ENCODE measurements around the gene CENPS. TPM values are rescaled to one million over a fixed set of nuclear protein-coding genes. Genes with fewer than 3 reads are reported as not detected.
A peak's percentile ranks its signal among the peaks of the same experiment; 100 is the strongest.

Gene CENPS
- total and polyA plus RNA-seq, 4 donors: 4.4 to 9.8 (median 7.4) TPM

- TF ChIP-seq REST (IDR thresholded peaks at IDR 0.05): no peak
- TF ChIP-seq CTCF (IDR thresholded peaks at IDR 0.05; ENCODE audit: low read depth, low read length, missing input control): no peak
- TF ChIP-seq HNF4G (IDR thresholded peaks at IDR 0.05): no peak
- no peak for TF ChIP-seq RAD21 (IDR thresholded peaks at IDR 0.05)
- no peak for TF ChIP-seq FOXA2 (IDR thresholded peaks at IDR 0.05)
- TF ChIP-seq TAF1 (conservative IDR thresholded peaks at IDR 0.05): no peak
- TF ChIP-seq GABPA (IDR thresholded peaks at IDR 0.05 in 1 of 2, conservative IDR thresholded peaks at IDR 0.05 in 1 of 2): no peak
- TF ChIP-seq EGR1 (IDR thresholded peaks at IDR 0.05; ENCODE audit: low read depth in 2 of 2): no peak
- TF ChIP-seq NR2F2 (IDR thresholded peaks at IDR 0.05): no peak
- TF ChIP-seq ZBTB33 (IDR thresholded peaks at IDR 0.05): no peak
- TF ChIP-seq ATF3 (IDR thresholded peaks at IDR 0.05): no peak
- peak overlapping the region in 1 of 2 donors; percentile 9 for H3K9ac ChIP-seq (ENCODE audit: low read depth in 1 of 2, low read length in 2 of 2)
- H3K36me3 ChIP-seq (ENCODE audit: control insufficient read depth in 4 of 4, insufficient read depth in 3 of 4, low read depth in 1 of 4, low read length in 3 of 4): peaks cover 11 to 29% (median 25%) of the 10 kb centered on the region in 4 donors
Measured at GRCh38 chr1:10401281-10401680, 29.0 kb upstream of the CENPS start.

GRCh38 chr1:10402729-10403274 lies 27.4 kb upstream of the CENPS start:
- WGBS: 98% methylated on average over 9 of the region's 9 CpGs
- H3K4me3 ChIP-seq (ENCODE audit: low read depth in 1 of 3, low read length in 3 of 3): no peak overlapping the region
- H3K9me3 ChIP-seq (ENCODE audit: control insufficient read depth in 4 of 4, low read length in 3 of 4): no peaks in the 10 kb centered on the region
- H3K36me3 ChIP-seq (ENCODE audit: control insufficient read depth in 4 of 4, insufficient read depth in 3 of 4, low read depth in 1 of 4, low read length in 3 of 4): peaks cover 16 to 45% (median 38%) of the 10 kb centered on the region in 4 donors
- H3K4me1 ChIP-seq (ENCODE audit: control insufficient read depth in 4 of 4, insufficient read depth in 4 of 4, low read length in 3 of 4): peaks cover 3 to 26% (median 18%) of the 10 kb centered on the region in 4 donors
- H3K27me3 ChIP-seq (ENCODE audit: control insufficient read depth in 4 of 4, insufficient read depth in 4 of 4, low read length in 3 of 4): no peaks in the 10 kb centered on the region
- H3K27ac ChIP-seq (ENCODE audit: low read depth in 1 of 2, low read length in 2 of 2): no peak overlapping the region
- TF ChIP-seq HNF4A (conservative IDR thresholded peaks at IDR 0.05): no peak
- no peak for TF ChIP-seq FOXA2 (IDR thresholded peaks at IDR 0.05)
- no peak for TF ChIP-seq RXRA (IDR thresholded peaks at IDR 0.05)
- no peak overlapping the region for H3K9ac ChIP-seq (ENCODE audit: low read depth in 1 of 2, low read length in 2 of 2)
- no peak for DNase-seq (ENCODE audit: low spot score)

More at GRCh38 chr1:10401281-10401680, 29.0 kb upstream of the CENPS start:
- Histone ChIP-seq H3K27me3 (ENCODE audit: control insufficient read depth in 4 of 4, insufficient read depth in 4 of 4, low read length in 3 of 4) (no peaks in the 10 kb centered on the region), H3K4me3 (ENCODE audit: low read depth in 1 of 3, low read length in 3 of 3) (no peak overlapping the region), H3K27ac (ENCODE audit: low read depth in 1 of 2, low read length in 2 of 2) (peak overlapping the region; percentile 77 to 82), H3K4me1 (ENCODE audit: control insufficient read depth in 4 of 4, insufficient read depth in 4 of 4, low read length in 3 of 4) (peaks cover 3 to 26% (median 18%) of the 10 kb centered on the region in 4 donors), H3K9me3 (ENCODE audit: control insufficient read depth in 4 of 4, low read length in 3 of 4) (no peaks in the 10 kb centered on the region)
- WGBS: 64% methylated on average over 1 of the region's 1 CpG
- DNase-seq (ENCODE audit: low spot score): no peak

All from liver (tissue), 9 donors.